HG02884 (cell line): ENCODE results near the gene ZNF326.

Experiments
- ATAC-seq: cut with Tn5 transposase; IDR thresholded peaks from one replicate; pipeline ENCODE4 v1.9.1; 2021; ENCODE audit warnings: mild to moderate bottlenecking, moderate library complexity; ENCODE audit not compliant: unreplicated experiment

Gene ZNF326

GRCh38 chr1:90074137-90074536, 79.2 kb downstream of the ZNF326 start:
- ATAC-seq, result peak; percentile 87

GRCh38 chr1:90074566-90074965, 79.7 kb downstream of the ZNF326 start:
- no peak for ATAC-seq

GRCh38 chr1:90074970-90075391, 80.1 kb downstream of the ZNF326 start:
- no peak for ATAC-seq

GRCh38 chr1:90083995-90084394, 89.1 kb downstream of the ZNF326 start:
- ATAC-seq, result no peak
